Pons (tissue), 1 donor: ENCODE data around the gene MELK.
"Not testable (repeated sequence)": the region's sequence is repeated elsewhere in the genome, so short reads cannot be mapped to it uniquely, and the experiment has no call there.

Experiments
- DNase-seq: peaks from one replicate; pipeline ENCODE4 v3.0.0-alpha.2; 2016; ENCODE audit warnings: low spot score

The MELK gene

GRCh38 chr9:36572515-36573418, at the start of gene MELK:
Gene MELK (plus strand): TSS chr9:36572895. CDS start chr9:36581682, 8,787 bp downstream.
- peak; percentile 32 for DNase-seq

- no peak for DNase-seq
Measured at GRCh38 chr9:36530224-36530623, 42.5 kb upstream of the MELK start.

GRCh38 chr9:36532353-36532752, 40.3 kb upstream of the MELK start:
- DNase-seq = no peak

GRCh38 chr9:36533726-36534125, 39.0 kb upstream of the MELK start:
- DNase-seq = not testable (repeated sequence)

GRCh38 chr9:36535107-36535506, 37.6 kb upstream of the MELK start:
- DNase-seq = no peak

GRCh38 chr9:36537861-36538260, 34.8 kb upstream of the MELK start:
- DNase-seq = no peak

GRCh38 chr9:36542355-36542754, 30.3 kb upstream of the MELK start:
- no peak for DNase-seq

- no peak for DNase-seq
Measured at GRCh38 chr9:36543916-36544315, 28.8 kb upstream of the MELK start.

- DNase-seq = no peak
Measured at GRCh38 chr9:36547598-36547997, 25.1 kb upstream of the MELK start.

GRCh38 chr9:36548454-36548853, 24.2 kb upstream of the MELK start:
- DNase-seq = no peak

GRCh38 chr9:36550135-36550534, 22.6 kb upstream of the MELK start:
- no peak for DNase-seq

- not testable (repeated sequence) for DNase-seq
Measured at GRCh38 chr9:36550631-36551098, 22.0 kb upstream of the MELK start.

GRCh38 chr9:36551129-36551528, 21.6 kb upstream of the MELK start:
- DNase-seq = no peak

- no peak for DNase-seq
Measured at GRCh38 chr9:36551910-36552309, 20.8 kb upstream of the MELK start.

- no peak for DNase-seq
Measured at GRCh38 chr9:36559036-36559695, 13.5 kb upstream of the MELK start.

- no peak for DNase-seq
Measured at GRCh38 chr9:36560771-36561170, 11.9 kb upstream of the MELK start.

- not testable (repeated sequence) for DNase-seq
Measured at GRCh38 chr9:36562801-36563200, 9.9 kb upstream of the MELK start.

- peak; percentile 88 for DNase-seq
Measured at GRCh38 chr9:36566813-36567221, 5.9 kb upstream of the MELK start.

GRCh38 chr9:36568681-36569080, 4.0 kb upstream of the MELK start:
- not testable (repeated sequence) for DNase-seq

GRCh38 chr9:36571333-36571732, 1.4 kb upstream of the MELK start:
- no peak for DNase-seq

GRCh38 chr9:36574045-36574444, 1.4 kb downstream of the MELK start:
- DNase-seq = not testable (repeated sequence)

- no peak for DNase-seq
Measured at GRCh38 chr9:36575411-36575882, 2.8 kb downstream of the MELK start.

GRCh38 chr9:36576866-36577265, 4.2 kb downstream of the MELK start:
- no peak for DNase-seq
